HepG2 (cell line): ENCODE results near the gene KXD1. TPM values are rescaled to one million over a fixed set of nuclear protein-coding genes. Genes with fewer than 3 reads are reported as not detected.

ENCODE experiments used
- DBP ChIP-seq: sonication (generic); formaldehyde crosslinking; IDR thresholded peaks from 2 replicates; pipeline ENCODE4 v1.4.0; 2020; ENCODE audit warnings: missing genetic modification reagents; ENCODE audit errors: not compliant biosample characterization
- HNRNPL ChIP-seq: fragments of 200-400 bp; formaldehyde crosslinking; IDR thresholded peaks from 2 replicates; pipeline ENCODE4 v1.6.1; 2017; ENCODE audit warnings: mild to moderate bottlenecking, low read depth, low read length
- IKZF1 ChIP-seq: fragments of 450-650 bp; IDR thresholded peaks from 2 replicates; pipeline ENCODE4 v1.7.1; 2016
- MAZ ChIP-seq, 2 experiments: sonication (generic) in 1 of 2; formaldehyde crosslinking in 1 of 2; IDR thresholded peaks; 2 replicates each; pipeline versions ENCODE4 v1.5.0 to v1.6.1; 2012 to 2020; ENCODE audit warnings: low read depth in 2 of 2, mild to moderate bottlenecking in 2 of 2, borderline replicate concordance in 1 of 2, improper control_type of control experiment in 1 of 2, low read length in 1 of 2, missing genetic modification reagents in 1 of 2, moderate library complexity in 1 of 2
- PAF1 ChIP-seq: IDR thresholded peaks from 2 replicates; pipeline ENCODE4 v1.6.1; 2016; ENCODE audit warnings: missing genetic modification reagents, missing compliant biosample characterization
- PAX8 ChIP-seq: sonication (generic); formaldehyde crosslinking; IDR thresholded peaks from 2 replicates; pipeline ENCODE4 v1.8.0; 2022; ENCODE audit warnings: mild to moderate bottlenecking, missing genetic modification reagents, borderline replicate concordance
- SMC3 ChIP-seq: IDR thresholded peaks from 2 replicates; pipeline ENCODE4 v1.6.1; 2011; ENCODE audit warnings: low read length, improper control_type of control experiment
- ZBTB33 ChIP-seq: sonication (generic); formaldehyde crosslinking; IDR thresholded peaks from 2 replicates; pipeline ENCODE4 v1.4.0; 2020; ENCODE audit warnings: missing genetic modification reagents
- ZNF180 ChIP-seq: sonication (generic); formaldehyde crosslinking; IDR thresholded peaks from 2 replicates; pipeline ENCODE4 v1.4.0; 2020; ENCODE audit warnings: low read depth, missing genetic modification reagents, borderline replicate concordance
- ZNF274 ChIP-seq: sonication (generic); formaldehyde crosslinking; IDR thresholded peaks from 2 replicates; pipeline ENCODE4 v1.5.1; 2020; ENCODE audit warnings: mild to moderate bottlenecking, missing genetic modification reagents
- ZNF3 ChIP-seq: IDR thresholded peaks from 2 replicates; pipeline ENCODE4 v1.7.0; 2017; ENCODE audit warnings: inconsistent platforms
- ZNF329 ChIP-seq: sonication (generic); formaldehyde crosslinking; IDR thresholded peaks from 2 replicates; pipeline ENCODE4 v1.9.0; 2021; ENCODE audit warnings: low read depth, mild to moderate bottlenecking, missing genetic modification reagents
- ZNF746 ChIP-seq: sonication (generic); formaldehyde crosslinking; IDR thresholded peaks from 2 replicates; pipeline ENCODE4 v1.8.0; 2022; ENCODE audit warnings: mild to moderate bottlenecking, missing genetic modification reagents
- ZNF788 ChIP-seq: sonication (generic); formaldehyde crosslinking; IDR thresholded peaks from 2 replicates; pipeline ENCODE4 v1.5.0; 2020; ENCODE audit warnings: mild to moderate bottlenecking, missing genetic modification reagents, borderline replicate concordance
- polyA plus RNA-seq, 8 experiments: library from polyadenylated mRNA; depleted of rRNA in 3 of 8; stranded (reverse) in 7 of 8; unstranded in 1 of 8; fragments of >200 nt; fragmentation: Illumina TruSeq in 4 of 8; extraction: Trizol in 4 of 8; gene quantifications; 2 replicates each; pipeline versions ENCODE4 v1.2.1 to v1.2.3, GENCODE V29; 2011 to 2016; ENCODE audit warnings: low read depth in 4 of 8, missing spikeins in 1 of 8, mixed read lengths in 1 of 8; ENCODE audit not compliant: insufficient read depth in 1 of 8
- total RNA-seq, 5 experiments: library from RNA; depleted of rRNA; stranded (reverse); fragments of >200 nt; fragmentation: Illumina TruSeq; extraction: Trizol; gene quantifications; 2 replicates each; pipeline ENCODE4 v1.2.3, GENCODE V29; 2016; ENCODE audit warnings: low read depth in 1 of 5
- TF ChIP-seq, protein P1 (sequence below): sonication (generic); formaldehyde crosslinking; IDR thresholded peaks from 2 replicates; pipeline ENCODE4 v1.9.0; 2021; ENCODE audit warnings: missing genetic modification reagents, borderline replicate concordance
- TF ChIP-seq, protein P2 (sequence below): sonication (generic); formaldehyde crosslinking; IDR thresholded peaks from 2 replicates; pipeline ENCODE4 v1.4.0; 2020; ENCODE audit warnings: missing genetic modification reagents, borderline replicate concordance

Gene KXD1
- total and polyA plus RNA-seq, 2 of the 13 experiments (the other 11 are each of a cell fraction or from before 2014, with no cell fraction given): 44.6 to 143 TPM

DNA sequence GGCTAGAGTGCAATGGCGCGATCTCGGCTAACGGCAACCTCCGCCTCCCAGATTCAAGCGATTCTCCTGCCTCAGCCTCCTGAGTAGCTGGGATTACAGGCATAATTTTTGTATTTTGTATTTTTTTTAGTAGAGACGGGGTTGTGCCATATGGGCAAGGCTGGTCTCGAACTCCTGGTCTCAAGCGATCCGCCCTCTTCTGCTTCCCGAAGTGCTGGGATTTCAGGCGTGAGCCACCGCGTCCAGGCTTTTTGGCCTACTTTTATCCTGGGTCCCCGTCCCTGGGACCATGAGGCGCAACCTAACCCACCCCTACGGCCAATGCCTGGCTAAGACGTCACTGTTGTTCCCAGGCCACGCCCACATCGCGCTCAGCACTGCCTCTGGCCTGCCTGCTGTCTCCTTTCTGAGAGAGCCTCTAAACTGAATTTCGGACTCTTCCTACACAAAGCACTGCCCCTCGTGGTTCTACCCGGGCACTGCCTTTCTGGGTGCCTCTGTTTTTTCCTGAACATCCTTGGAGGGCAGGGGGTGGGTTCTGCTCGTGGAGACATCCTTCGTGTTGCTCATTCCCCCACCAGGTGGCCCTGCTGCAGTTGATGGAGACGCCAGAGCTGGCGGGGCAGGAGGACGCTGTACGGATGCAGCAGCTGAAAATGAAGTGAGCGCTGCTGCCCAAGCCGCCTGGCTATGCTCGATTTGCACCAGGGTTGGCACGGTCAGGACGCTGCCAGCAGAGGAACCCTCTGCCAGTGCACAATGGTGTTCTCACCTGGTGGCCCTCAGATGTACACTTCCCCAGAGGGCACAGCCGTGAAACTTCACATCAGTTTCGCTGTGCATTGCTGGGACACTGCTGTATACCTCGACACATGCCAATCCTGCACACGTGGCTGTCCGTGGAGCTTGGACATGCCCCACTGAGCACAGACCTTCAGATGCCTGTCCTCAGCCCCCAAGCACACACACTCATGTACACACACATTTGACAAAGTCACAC, 32.9 kb downstream of the KXD1 start (continued):
- TF ChIP-seq, protein P1, sequence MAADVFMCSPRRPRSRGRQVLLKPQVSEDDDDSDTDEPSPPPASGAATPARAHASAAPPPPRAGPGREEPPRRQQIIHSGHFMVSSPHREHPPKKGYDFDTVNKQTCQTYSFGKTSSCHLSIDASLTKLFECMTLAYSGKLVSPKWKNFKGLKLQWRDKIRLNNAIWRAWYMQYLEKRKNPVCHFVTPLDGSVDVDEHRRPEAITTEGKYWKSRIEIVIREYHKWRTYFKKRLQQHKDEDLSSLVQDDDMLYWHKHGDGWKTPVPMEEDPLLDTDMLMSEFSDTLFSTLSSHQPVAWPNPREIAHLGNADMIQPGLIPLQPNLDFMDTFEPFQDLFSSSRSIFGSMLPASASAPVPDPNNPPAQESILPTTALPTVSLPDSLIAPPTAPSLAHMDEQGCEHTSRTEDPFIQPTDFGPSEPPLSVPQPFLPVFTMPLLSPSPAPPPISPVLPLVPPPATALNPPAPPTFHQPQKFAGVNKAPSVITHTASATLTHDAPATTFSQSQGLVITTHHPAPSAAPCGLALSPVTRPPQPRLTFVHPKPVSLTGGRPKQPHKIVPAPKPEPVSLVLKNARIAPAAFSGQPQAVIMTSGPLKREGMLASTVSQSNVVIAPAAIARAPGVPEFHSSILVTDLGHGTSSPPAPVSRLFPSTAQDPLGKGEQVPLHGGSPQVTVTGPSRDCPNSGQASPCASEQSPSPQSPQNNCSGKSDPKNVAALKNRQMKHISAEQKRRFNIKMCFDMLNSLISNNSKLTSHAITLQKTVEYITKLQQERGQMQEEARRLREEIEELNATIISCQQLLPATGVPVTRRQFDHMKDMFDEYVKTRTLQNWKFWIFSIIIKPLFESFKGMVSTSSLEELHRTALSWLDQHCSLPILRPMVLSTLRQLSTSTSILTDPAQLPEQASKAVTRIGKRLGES (CRISPR knock-in tag): no peak
- peak; percentile 23; the same call in 1 of the 2 replicates for TF ChIP-seq SMC3
- TF ChIP-seq ZNF180 (CRISPR knock-in tag): no peak
- TF ChIP-seq DBP (CRISPR knock-in tag): no peak
- peak; percentile 46; the same call in 1 of the 2 replicates for TF ChIP-seq PAF1 (CRISPR knock-in tag)
- TF ChIP-seq IKZF1: no peak
- TF ChIP-seq ZNF788: no peak; the same call in 1 of the 2 replicates
- TF ChIP-seq ZNF3 (CRISPR knock-in tag): 0 out of 2 replicates have a peak, but pooled peaks have one; percentile 31
- no peak for TF ChIP-seq ZNF746 (CRISPR knock-in tag)
- TF ChIP-seq PAX8 (CRISPR knock-in tag): no peak
- TF ChIP-seq ZNF329 (CRISPR knock-in tag): no peak
- TF ChIP-seq ZNF274 (CRISPR knock-in tag): 0 out of 2 replicates have a peak, but pooled peaks have one; percentile 27
- TF ChIP-seq, protein P2, sequence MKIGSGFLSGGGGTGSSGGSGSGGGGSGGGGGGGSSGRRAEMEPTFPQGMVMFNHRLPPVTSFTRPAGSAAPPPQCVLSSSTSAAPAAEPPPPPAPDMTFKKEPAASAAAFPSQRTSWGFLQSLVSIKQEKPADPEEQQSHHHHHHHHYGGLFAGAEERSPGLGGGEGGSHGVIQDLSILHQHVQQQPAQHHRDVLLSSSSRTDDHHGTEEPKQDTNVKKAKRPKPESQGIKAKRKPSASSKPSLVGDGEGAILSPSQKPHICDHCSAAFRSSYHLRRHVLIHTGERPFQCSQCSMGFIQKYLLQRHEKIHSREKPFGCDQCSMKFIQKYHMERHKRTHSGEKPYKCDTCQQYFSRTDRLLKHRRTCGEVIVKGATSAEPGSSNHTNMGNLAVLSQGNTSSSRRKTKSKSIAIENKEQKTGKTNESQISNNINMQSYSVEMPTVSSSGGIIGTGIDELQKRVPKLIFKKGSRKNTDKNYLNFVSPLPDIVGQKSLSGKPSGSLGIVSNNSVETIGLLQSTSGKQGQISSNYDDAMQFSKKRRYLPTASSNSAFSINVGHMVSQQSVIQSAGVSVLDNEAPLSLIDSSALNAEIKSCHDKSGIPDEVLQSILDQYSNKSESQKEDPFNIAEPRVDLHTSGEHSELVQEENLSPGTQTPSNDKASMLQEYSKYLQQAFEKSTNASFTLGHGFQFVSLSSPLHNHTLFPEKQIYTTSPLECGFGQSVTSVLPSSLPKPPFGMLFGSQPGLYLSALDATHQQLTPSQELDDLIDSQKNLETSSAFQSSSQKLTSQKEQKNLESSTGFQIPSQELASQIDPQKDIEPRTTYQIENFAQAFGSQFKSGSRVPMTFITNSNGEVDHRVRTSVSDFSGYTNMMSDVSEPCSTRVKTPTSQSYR (CRISPR knock-in tag): no peak
- peak; percentile 78; the same call in 1 of the 2 replicates for TF ChIP-seq HNRNPL
- no peak for TF ChIP-seq MAZ (IDR thresholded peaks at IDR 0.05; ENCODE audit: borderline replicate concordance, low read depth, low read length)
- 0 out of 2 replicates have a peak, but pooled peaks have one; percentile 47 for TF ChIP-seq MAZ (CRISPR knock-in tag; IDR thresholded peaks at IDR 0.05; ENCODE audit: low read depth)
- peak; percentile 93 for TF ChIP-seq ZBTB33 (CRISPR knock-in tag)
